ENCODE results near the gene ZBTB11.
"Not testable (repeated sequence)": the region's sequence is repeated elsewhere in the genome, so short reads cannot be mapped to it uniquely, and the experiment has no call there.

The ZBTB11 gene

DNA sequence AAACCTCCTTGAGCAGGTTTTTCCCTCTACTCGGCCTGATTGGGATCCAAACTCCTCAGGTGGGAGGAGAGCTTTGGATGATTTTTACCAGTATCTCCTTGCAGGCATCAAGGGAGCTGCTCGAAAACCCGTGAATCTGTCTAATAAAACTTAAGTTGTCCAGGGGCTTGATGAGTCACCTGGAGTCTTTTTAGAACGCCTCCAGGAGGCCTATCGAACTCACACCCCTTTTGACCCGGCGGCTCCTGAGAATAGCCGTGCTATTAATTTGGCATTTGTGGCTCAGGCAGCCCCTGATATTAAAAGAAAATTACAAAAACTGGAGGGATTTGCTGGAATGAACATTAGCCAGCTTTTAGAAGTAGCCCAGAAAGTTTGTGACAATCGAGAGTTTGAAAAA is 41.6 kb downstream of the ZBTB11 start:
- Mint-ChIP-seq H3K4me1 (no peaks in the 10 kb centered on the region), H3K4me3 (no peak overlapping the region), H3K27me3 (ENCODE audit: low read depth) (peaks cover 9% of the 10 kb centered on the region), H3K27ac (no peak overlapping the region), H3K36me3 (ENCODE audit: low read depth) (no peaks in the 10 kb centered on the region), H3K9me3 (no peaks in the 10 kb centered on the region)
- TF ChIP-seq, protein P1, sequence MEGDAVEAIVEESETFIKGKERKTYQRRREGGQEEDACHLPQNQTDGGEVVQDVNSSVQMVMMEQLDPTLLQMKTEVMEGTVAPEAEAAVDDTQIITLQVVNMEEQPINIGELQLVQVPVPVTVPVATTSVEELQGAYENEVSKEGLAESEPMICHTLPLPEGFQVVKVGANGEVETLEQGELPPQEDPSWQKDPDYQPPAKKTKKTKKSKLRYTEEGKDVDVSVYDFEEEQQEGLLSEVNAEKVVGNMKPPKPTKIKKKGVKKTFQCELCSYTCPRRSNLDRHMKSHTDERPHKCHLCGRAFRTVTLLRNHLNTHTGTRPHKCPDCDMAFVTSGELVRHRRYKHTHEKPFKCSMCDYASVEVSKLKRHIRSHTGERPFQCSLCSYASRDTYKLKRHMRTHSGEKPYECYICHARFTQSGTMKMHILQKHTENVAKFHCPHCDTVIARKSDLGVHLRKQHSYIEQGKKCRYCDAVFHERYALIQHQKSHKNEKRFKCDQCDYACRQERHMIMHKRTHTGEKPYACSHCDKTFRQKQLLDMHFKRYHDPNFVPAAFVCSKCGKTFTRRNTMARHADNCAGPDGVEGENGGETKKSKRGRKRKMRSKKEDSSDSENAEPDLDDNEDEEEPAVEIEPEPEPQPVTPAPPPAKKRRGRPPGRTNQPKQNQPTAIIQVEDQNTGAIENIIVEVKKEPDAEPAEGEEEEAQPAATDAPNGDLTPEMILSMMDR (IDR thresholded peaks at IDR 0.05; ENCODE audit: unreplicated experiment in 3 of 3), result no peak

DNA sequence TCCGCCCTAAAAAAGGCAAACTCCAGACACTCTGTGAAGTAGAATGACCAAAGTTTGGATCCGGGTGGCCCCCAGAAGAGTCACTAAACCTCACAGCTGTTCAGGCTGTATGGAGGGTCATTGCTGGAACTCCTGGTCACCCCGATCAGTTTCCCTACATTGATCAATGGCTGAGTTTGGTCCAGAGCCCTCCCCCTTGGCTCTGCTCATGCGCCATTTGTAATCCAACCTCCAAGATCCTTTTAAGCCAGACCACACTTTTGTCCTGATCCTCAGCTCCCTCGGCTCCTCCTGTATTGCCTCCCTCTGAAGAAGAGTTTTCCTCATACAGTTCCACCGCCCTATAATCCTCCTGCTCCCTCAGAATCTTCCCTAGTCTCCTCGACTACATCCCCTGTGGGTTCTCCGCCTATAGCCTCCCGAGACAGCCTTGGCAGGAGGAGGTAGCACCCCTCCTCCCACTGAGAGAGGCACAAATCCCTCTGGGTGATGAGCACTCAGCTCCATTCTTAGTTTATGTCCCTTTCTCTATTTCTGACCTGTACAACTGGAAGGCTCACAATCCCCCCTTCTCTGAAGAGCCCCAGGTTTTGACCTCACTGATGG is 42.2 kb downstream of the ZBTB11 start:
- H3K27ac Mint-ChIP-seq, result no peak overlapping the region
- H3K4me3 Mint-ChIP-seq, result no peak overlapping the region
- TF ChIP-seq, protein P1 (IDR thresholded peaks at IDR 0.05; ENCODE audit: unreplicated experiment in 3 of 3), result no peak
- no peaks in the 10 kb centered on the region for H3K4me1 Mint-ChIP-seq
- peaks cover 9% of the 10 kb centered on the region for H3K27me3 Mint-ChIP-seq (ENCODE audit: low read depth)
- H3K36me3 Mint-ChIP-seq (ENCODE audit: low read depth), result no peaks in the 10 kb centered on the region
- no peaks in the 10 kb centered on the region for H3K9me3 Mint-ChIP-seq

DNA sequence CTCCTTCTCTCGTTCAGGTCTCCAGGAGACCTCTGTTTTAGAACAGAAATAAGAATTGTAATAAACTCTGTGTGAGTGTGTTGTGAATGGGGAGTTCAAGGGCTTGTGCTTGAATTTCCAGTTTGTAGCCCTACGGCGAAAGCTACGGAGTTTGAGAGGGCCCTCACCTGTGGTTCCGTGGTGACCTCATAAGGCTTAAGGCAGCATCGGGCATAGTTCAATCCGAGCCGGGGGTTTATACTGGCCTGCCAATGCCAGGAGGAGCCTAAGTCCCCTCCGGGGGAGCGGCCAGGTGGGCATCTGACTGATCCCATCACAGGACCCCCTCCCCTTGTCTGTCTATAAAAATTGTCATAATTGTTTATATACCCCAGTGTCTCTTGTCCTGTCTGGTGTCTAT is 43.7 kb downstream of the ZBTB11 start:
- no peaks in the 10 kb centered on the region for H3K4me1 Mint-ChIP-seq
- no peaks in the 10 kb centered on the region for H3K36me3 Mint-ChIP-seq (ENCODE audit: low read depth)
- H3K27me3 Mint-ChIP-seq (ENCODE audit: low read depth), result peaks cover 9% of the 10 kb centered on the region
- H3K27ac Mint-ChIP-seq, result no peak overlapping the region
- H3K4me3 Mint-ChIP-seq, result no peak overlapping the region
- TF ChIP-seq, protein P1 (IDR thresholded peaks at IDR 0.05; ENCODE audit: unreplicated experiment in 3 of 3), result no peak
- H3K9me3 Mint-ChIP-seq, result no peaks in the 10 kb centered on the region

GRCh38 chr3:101632586-101632985 is 44.3 kb downstream of the ZBTB11 start:
- Mint-ChIP-seq H3K9me3 (no peaks in the 10 kb centered on the region), H3K4me3 (no peak overlapping the region), H3K27ac (no peak overlapping the region), H3K4me1 (no peaks in the 10 kb centered on the region), H3K27me3 (ENCODE audit: low read depth) (peaks cover 6% of the 10 kb centered on the region), H3K36me3 (ENCODE audit: low read depth) (no peaks in the 10 kb centered on the region)
- TF ChIP-seq, protein P1 (IDR thresholded peaks at IDR 0.05; ENCODE audit: unreplicated experiment in 3 of 3), result no peak

GRCh38 chr3:101631959-101632358 is 45.0 kb downstream of the ZBTB11 start:
- H3K4me1 Mint-ChIP-seq; H3K9me3 Mint-ChIP-seq; H3K4me3 Mint-ChIP-seq; H3K36me3 Mint-ChIP-seq (ENCODE audit: low read depth); H3K27ac Mint-ChIP-seq; H3K27me3 Mint-ChIP-seq (ENCODE audit: low read depth): not testable (repeated sequence)

- Mint-ChIP-seq H3K27me3 (ENCODE audit: low read depth) (peaks cover 6% of the 10 kb centered on the region), H3K27ac (no peak overlapping the region), H3K4me3 (no peak overlapping the region), H3K9me3 (no peaks in the 10 kb centered on the region), H3K36me3 (ENCODE audit: low read depth) (no peaks in the 10 kb centered on the region), H3K4me1 (no peaks in the 10 kb centered on the region)
- TF ChIP-seq, protein P1 (IDR thresholded peaks at IDR 0.05; ENCODE audit: unreplicated experiment in 3 of 3), result no peak
Observed at GRCh38 chr3:101631098-101631796, 45.7 kb downstream of the ZBTB11 start.

Measured in nephron (organoid).